Panc1 (cell line): Measurements from ENCODE around the gene RBM22.

Experiments used
- CTCF ChIP-seq: fragments of 450-650 bp; IDR thresholded peaks from 2 replicates; pipeline ENCODE4 v1.5.1; 2017; ENCODE audit warnings: mild to moderate bottlenecking
- POLR2AphosphoS5 ChIP-seq: IDR thresholded peaks from 2 replicates; pipeline ENCODE4 v1.6.1; 2012; ENCODE audit warnings: mild to moderate bottlenecking, low read depth, low read length, moderate library complexity
- SIN3A ChIP-seq: IDR thresholded peaks from 2 replicates; pipeline ENCODE4 v1.6.1; 2012; ENCODE audit warnings: low read depth, mild to moderate bottlenecking, low read length, moderate library complexity, borderline replicate concordance; ENCODE audit not compliant: insufficient read depth
- TCF7L2 ChIP-seq: IDR thresholded peaks from 2 replicates; pipeline ENCODE4 v1.6.1; 2011; ENCODE audit warnings: mild to moderate bottlenecking, low read depth, low read length, inconsistent platforms

GRCh38 chr5:150672237-150672883 lies 28.5 kb downstream of the RBM22 start:
- TF ChIP-seq POLR2AphosphoS5, result no peak
- no peak for TF ChIP-seq CTCF
- TF ChIP-seq SIN3A, result 0 out of 2 replicates have a peak, but pooled peaks have one; percentile 31
- no peak for TF ChIP-seq TCF7L2
